ENCODE measurements around the gene NOXO1. TPM values are rescaled to one million over a fixed set of nuclear protein-coding genes. Genes with fewer than 3 reads are reported as not detected.

NOXO1 gene
- polyA plus RNA-seq, 1 experiment: not detected

- TF ChIP-seq CTCF (IDR thresholded peaks at IDR 0.05; ENCODE audit: low read depth, low read length): no peak
- H3K4me3 ChIP-seq (ENCODE audit: low read depth, low read length): peak overlapping the region; percentile 48
- POLR2A ChIA-PET: interaction anchor here (1.8 to 3.2 kb wide), 2 partner anchors 27 to 163 kb away, joined by 7 to 10 read pairs; partner anchors contain the start of genes RPS2 and TRAF7
- H3K9me3 ChIP-seq (ENCODE audit: control insufficient read depth, insufficient read depth, low read length): peaks cover 12% of the 10 kb centered on the region; the same call in 1 of the 2 replicates
- CTCF ChIA-PET: interaction anchor here (4.0 kb wide), 1 partner anchor 12 kb away, joined by 16 read pairs; no protein-coding TSS in a partner anchor
- no peak overlapping the region for H3K27ac ChIP-seq (ENCODE audit: low read depth, low read length)
- peak; percentile 67 for DNase-seq (ENCODE audit: low read depth, low spot score)
- H3K27me3 ChIP-seq (ENCODE audit: control insufficient read depth, insufficient read depth, low read length): peaks cover 21% of the 10 kb centered on the region
Measured at GRCh38 chr16:1991948-1992703, 10.9 kb upstream of the NOXO1 start.

- Histone ChIP-seq H3K9me3 (ENCODE audit: control insufficient read depth, insufficient read depth, low read length) (peaks cover 12% of the 10 kb centered on the region; the same call in 1 of the 2 replicates), H3K27me3 (ENCODE audit: control insufficient read depth, insufficient read depth, low read length) (peaks cover 21% of the 10 kb centered on the region), H3K4me3 (ENCODE audit: low read depth, low read length) (peak overlapping the region; percentile 48), H3K27ac (ENCODE audit: low read depth, low read length) (no peak overlapping the region)
- ChIA-PET POLR2A (interaction anchor here (1.8 to 3.2 kb wide), 2 partner anchors 27 to 164 kb away, joined by 7 to 10 read pairs; partner anchors contain the start of genes RPS2 and TRAF7), CTCF (interaction anchor here (4.0 kb wide), 1 partner anchor 13 kb away, joined by 16 read pairs; no protein-coding TSS in a partner anchor)
- TF ChIP-seq CTCF (IDR thresholded peaks at IDR 0.05; ENCODE audit: low read depth, low read length): no peak
- no peak for DNase-seq (ENCODE audit: low read depth, low spot score)
Measured at GRCh38 chr16:1991588-1991947, 10.3 kb upstream of the NOXO1 start.

- H3K4me3 ChIP-seq (ENCODE audit: low read depth, low read length): no peak overlapping the region
- peaks cover 12% of the 10 kb centered on the region; the same call in 1 of the 2 replicates for H3K9me3 ChIP-seq (ENCODE audit: control insufficient read depth, insufficient read depth, low read length)
- no peak overlapping the region for H3K27ac ChIP-seq (ENCODE audit: low read depth, low read length)
- no peak for DNase-seq (ENCODE audit: low read depth, low spot score)
- POLR2A ChIA-PET: interaction anchor here (1.8 to 3.2 kb wide), 2 partner anchors 26 to 164 kb away, joined by 7 to 10 read pairs; partner anchors contain the start of genes RPS2 and TRAF7
- CTCF ChIA-PET: interaction anchor here (4.0 kb wide), 1 partner anchor 13 kb away, joined by 16 read pairs; no protein-coding TSS in a partner anchor
- TF ChIP-seq CTCF (IDR thresholded peaks at IDR 0.05; ENCODE audit: low read depth, low read length): no peak
- H3K27me3 ChIP-seq (ENCODE audit: control insufficient read depth, insufficient read depth, low read length): peaks cover 21% of the 10 kb centered on the region
Measured at GRCh38 chr16:1991135-1991551, 9.9 kb upstream of the NOXO1 start.

GRCh38 chr16:1990351-1991134, 9.3 kb upstream of the NOXO1 start:
- Histone ChIP-seq H3K9me3 (ENCODE audit: control insufficient read depth, insufficient read depth, low read length) (peaks cover 12% of the 10 kb centered on the region; the same call in 1 of the 2 replicates), H3K27me3 (ENCODE audit: control insufficient read depth, insufficient read depth, low read length) (peaks cover 21% of the 10 kb centered on the region), H3K4me3 (ENCODE audit: low read depth, low read length) (peak overlapping the region; percentile 32), H3K27ac (ENCODE audit: low read depth, low read length) (no peak overlapping the region)
- TF ChIP-seq CTCF (IDR thresholded peaks at IDR 0.05; ENCODE audit: low read depth, low read length): no peak
- POLR2A ChIA-PET: interaction anchor here (3.2 kb wide), 1 partner anchor 26 kb away, joined by 10 read pairs; the partner anchor contains the start of gene RPS2
- CTCF ChIA-PET: interaction anchor here (4.0 kb wide), 1 partner anchor 14 kb away, joined by 16 read pairs; no protein-coding TSS in a partner anchor
- no peak for DNase-seq (ENCODE audit: low read depth, low spot score)

Data from AG04450 (cell line).